ENCODE data around the gene ASTN2. TPM values are rescaled to one million over a fixed set of nuclear protein-coding genes. Genes with fewer than 3 reads are reported as not detected.
A peak's percentile ranks its signal among the peaks of the same experiment; 100 is the strongest.

The ASTN2 gene
- total RNA-seq, 1 experiment from 2014 or later = 1.8 TPM

DNA sequence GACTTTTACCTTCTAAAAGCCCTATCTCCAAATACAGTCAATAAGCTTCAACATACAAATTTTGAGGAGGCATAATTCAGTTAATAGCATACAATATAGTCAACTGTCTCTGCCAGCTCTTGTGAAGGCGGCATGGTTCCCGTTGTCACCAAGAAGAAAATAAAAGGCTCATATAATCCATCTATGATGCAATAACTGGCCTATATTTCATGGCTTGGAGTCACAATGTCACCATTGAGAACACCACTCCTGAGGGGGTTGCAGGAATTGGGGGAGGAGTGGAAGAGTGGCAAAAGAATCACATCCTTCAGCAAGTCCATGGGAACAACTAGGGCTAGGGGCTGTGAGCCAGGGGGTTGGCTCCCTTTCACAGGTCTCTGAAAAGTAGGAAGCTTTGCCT is 16.0 kb upstream of the ASTN2 start:
- no peak overlapping the region for H3K4me3 ChIP-seq
- H3K27ac ChIP-seq = no peak overlapping the region

DNA sequence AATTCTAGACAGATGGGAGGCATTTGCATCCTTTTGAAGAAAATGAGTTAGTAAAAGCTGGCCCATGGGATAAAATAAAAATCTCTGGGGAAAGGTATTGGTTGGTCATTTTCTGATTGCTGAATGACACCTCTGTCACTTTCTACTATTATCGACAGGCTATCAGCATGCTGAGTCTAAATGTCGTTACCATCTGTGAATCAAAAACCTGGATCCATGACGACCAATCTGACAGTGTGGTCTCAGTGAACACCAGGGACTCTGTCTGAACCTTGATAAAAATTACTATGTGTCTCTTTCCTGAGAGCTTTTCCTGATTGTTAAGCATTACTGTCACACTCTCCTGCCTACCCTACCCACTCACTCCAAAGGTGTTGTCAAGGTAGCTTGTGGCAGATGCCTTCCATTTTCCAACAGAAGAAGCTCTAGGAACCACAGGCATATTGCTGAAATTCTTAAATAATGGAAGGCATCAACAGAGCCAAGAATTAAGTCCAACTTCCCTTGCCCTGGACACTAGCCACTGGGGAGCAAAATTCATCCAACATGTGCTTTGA is 12.6 kb upstream of the ASTN2 start:
- no peak overlapping the region for H3K4me3 ChIP-seq
- no peaks in the 10 kb centered on the region for H3K9me3 ChIP-seq (replicated peaks)
- no peaks in the 10 kb centered on the region for H3K4me1 ChIP-seq (replicated peaks)
- H3K27me3 ChIP-seq (replicated peaks) = no peaks in the 10 kb centered on the region
- DNase-seq (ENCODE audit: low read depth in 1 of 2, low spot score in 2 of 2) = no peak
- no peaks in the 10 kb centered on the region for H3K36me3 ChIP-seq
- no peak overlapping the region for H3K27ac ChIP-seq

More for the DNA sequence above, 16.0 kb upstream of the ASTN2 start:
- H3K27me3 ChIP-seq (replicated peaks) = no peaks in the 10 kb centered on the region
- DNase-seq (ENCODE audit: low read depth in 1 of 2, low spot score in 2 of 2) = no peak
- no peaks in the 10 kb centered on the region for H3K36me3 ChIP-seq
- no peaks in the 10 kb centered on the region for H3K9me3 ChIP-seq (replicated peaks)
- H3K4me1 ChIP-seq (replicated peaks) = no peaks in the 10 kb centered on the region

DNA sequence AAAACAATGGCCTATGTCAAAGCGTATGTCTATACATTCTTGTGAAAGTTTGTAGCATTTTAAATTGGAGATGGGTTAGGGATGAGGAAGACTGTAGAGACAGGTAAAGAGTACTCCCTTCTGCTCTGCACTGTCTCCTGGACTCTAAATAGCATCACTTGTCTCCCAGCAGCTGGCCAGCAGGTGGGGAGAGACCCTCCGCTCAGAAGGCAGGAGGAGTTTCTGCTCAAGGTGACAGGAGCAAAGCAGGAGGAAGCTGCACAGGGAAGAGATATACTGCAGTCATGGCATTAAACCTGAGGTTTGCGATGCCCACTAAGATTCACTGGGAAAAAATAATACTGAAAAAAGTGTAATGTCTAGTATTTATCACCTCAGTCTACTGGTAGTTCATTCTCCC is 10.7 kb upstream of the ASTN2 start:
- Histone ChIP-seq H3K36me3 (no peaks in the 10 kb centered on the region), H3K9me3 (replicated peaks) (no peaks in the 10 kb centered on the region), H3K27ac (no peak overlapping the region), H3K4me1 (replicated peaks) (no peaks in the 10 kb centered on the region), H3K27me3 (replicated peaks) (no peaks in the 10 kb centered on the region), H3K4me3 (no peak overlapping the region)
- DNase-seq (ENCODE audit: low read depth in 1 of 2, low spot score in 2 of 2) = no peak

DNA sequence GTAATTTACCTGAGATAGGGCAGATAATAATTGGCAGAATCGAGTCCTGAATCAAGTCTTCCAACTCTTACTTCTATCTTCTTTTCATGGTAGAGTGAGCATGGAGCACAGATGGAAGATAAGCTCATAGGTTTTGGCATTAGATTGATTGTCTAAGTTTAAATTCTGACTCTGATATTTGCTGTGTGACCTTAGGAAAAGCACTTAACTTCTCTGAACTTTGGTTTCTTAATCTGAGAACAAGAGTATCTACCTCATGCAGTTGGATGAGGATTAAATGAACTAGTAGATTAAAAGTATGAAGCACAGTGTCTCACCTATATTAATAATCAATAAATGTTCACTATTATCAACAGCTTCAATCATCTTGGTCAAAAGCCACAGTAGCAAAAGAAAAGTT is 9.4 kb upstream of the ASTN2 start:
- Histone ChIP-seq H3K36me3 (no peaks in the 10 kb centered on the region), H3K4me3 (no peak overlapping the region), H3K27me3 (replicated peaks) (peaks cover 8% of the 10 kb centered on the region; the same call in 1 of the 2 replicates), H3K4me1 (replicated peaks) (no peaks in the 10 kb centered on the region), H3K27ac (no peak overlapping the region), H3K9me3 (replicated peaks) (no peaks in the 10 kb centered on the region)
- DNase-seq (ENCODE audit: low read depth in 1 of 2, low spot score in 2 of 2) = no peak

DNA sequence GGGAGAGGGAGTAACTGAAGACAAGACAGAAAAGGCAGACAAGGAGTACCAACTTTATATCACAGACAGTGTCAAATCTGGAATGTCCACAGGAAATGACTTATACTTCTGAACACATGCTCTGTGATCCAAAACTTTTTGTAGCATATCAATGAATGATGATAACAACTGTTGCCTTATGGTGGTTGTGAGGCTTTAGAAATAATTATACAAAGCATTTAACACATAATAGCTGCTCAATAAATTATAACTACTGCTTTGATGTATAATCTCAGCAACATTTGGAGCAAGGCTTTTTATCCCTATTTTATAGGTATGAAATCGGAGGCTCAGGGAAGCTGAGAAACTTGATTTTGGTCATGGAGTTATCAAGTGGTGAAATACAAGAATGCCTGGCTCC is 3.3 kb upstream of the ASTN2 start:
- no peak overlapping the region for H3K27ac ChIP-seq

DNA sequence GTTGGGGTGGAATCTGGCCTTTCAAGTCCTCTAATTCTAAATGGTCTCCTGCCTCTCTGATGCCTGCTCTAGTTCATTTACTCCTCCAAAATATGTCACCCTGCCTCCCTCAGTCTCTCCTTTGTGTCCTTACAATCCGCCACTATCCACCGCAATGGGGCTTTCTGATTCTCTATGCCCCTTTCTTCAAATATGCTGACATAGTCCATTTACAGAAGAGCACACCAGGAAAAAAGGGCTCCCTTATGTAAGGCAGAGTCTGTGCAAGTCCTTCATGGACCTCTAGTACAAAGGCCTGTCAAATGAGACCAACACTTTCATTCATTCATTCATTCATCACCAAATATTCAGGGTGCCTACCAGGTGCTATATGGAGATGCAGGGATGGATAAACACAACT is 2.0 kb upstream of the ASTN2 start:
- H3K9me3 ChIP-seq (replicated peaks) = no peaks in the 10 kb centered on the region; the same call in 1 of the 2 replicates
- no peak for DNase-seq (ENCODE audit: low read depth in 1 of 2, low spot score in 2 of 2)
- no peaks in the 10 kb centered on the region for H3K36me3 ChIP-seq
- peaks cover 14% of the 10 kb centered on the region for H3K4me1 ChIP-seq (replicated peaks)
- H3K27me3 ChIP-seq (replicated peaks) = peaks cover 40% of the 10 kb centered on the region
- no peak overlapping the region for H3K4me3 ChIP-seq
- H3K27ac ChIP-seq = no peak overlapping the region

More for the DNA sequence above, 3.3 kb upstream of the ASTN2 start:
- Histone ChIP-seq H3K4me1 (replicated peaks) (peaks cover 14% of the 10 kb centered on the region), H3K27me3 (replicated peaks) (peaks cover 38% of the 10 kb centered on the region), H3K9me3 (replicated peaks) (no peaks in the 10 kb centered on the region; the same call in 1 of the 2 replicates), H3K4me3 (no peak overlapping the region), H3K36me3 (no peaks in the 10 kb centered on the region)
- DNase-seq (ENCODE audit: low read depth in 1 of 2, low spot score in 2 of 2) = no peak

DNA sequence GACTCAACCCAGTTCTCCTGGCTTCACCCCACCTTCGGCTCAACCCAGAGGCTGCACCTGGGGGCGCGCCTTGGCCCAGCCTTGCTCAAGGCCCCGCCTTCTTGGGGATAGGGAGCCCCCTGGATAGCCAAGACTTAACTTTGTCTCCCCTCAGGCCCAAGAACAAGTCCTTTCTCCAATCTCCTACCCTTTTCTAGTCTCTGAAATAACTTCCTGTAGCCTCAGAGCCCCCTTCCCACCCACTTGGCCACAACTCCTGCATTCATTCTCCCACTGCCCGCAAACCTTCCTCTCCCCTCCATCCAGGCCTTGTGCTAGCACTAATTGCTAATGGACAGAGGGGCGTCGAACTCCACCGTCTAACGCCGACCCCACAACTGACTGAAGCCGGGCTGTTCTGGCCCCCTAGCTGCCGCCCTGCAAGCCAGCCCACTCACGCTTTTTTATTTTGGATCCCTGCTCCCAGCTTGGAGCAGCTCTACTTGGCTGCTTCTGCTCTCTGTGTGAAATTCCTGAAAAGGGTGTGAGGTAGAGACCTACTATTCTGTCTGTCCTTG is 579 bp upstream of the ASTN2 start:
- peaks cover 40% of the 10 kb centered on the region for H3K27me3 ChIP-seq (replicated peaks)
- no peaks in the 10 kb centered on the region; the same call in 1 of the 2 replicates for H3K9me3 ChIP-seq (replicated peaks)
- DNase-seq (ENCODE audit: low read depth in 1 of 2, low spot score in 2 of 2) = no peak
- H3K27ac ChIP-seq = no peak overlapping the region
- H3K4me1 ChIP-seq (replicated peaks) = peaks cover 14% of the 10 kb centered on the region
- no peak overlapping the region for H3K4me3 ChIP-seq
- H3K36me3 ChIP-seq = no peaks in the 10 kb centered on the region

DNA sequence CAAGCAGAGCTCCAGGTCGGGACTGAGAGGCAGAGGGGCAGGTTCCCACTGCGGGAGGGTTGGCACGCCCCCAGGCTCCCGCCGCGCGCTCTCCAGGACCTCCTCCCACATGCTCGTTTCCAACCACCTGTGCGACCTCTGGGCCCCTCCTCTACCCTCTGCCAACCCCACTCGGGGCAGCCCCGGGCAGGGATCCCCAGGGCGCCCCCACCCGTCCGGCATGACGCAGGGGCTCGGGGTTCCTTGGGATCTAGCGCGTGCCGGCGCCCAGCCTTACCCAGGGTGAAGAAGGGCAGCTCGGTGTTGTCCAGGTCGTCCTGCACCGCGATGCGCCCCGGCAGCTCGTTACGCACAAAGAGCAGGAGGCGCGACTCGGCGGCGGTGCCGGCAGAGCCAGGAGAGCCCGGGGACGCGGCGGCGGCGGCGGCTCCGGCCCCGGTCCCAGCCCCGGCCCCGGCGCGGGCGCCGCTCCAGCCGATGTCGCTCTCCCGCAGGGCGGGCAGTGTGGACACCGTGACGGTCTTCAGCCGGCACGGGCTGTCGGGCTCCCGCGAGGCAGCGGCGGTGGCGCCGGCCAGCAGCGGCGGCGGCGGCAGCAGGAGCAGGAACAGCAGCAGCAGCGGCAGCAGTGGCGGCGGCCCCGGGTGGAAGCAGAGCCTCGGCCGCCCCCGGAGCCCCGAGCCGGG is 494 bp downstream of the ASTN2 start:
- Histone ChIP-seq H3K27me3 (replicated peaks) (peaks cover 32% of the 10 kb centered on the region), H3K27ac (no peak overlapping the region), H3K4me1 (replicated peaks) (peaks cover 14% of the 10 kb centered on the region), H3K9me3 (replicated peaks) (no peaks in the 10 kb centered on the region; the same call in 1 of the 2 replicates), H3K36me3 (no peaks in the 10 kb centered on the region), H3K4me3 (peak overlapping the region; percentile 33)
- no peak for DNase-seq (ENCODE audit: low read depth in 1 of 2, low spot score in 2 of 2)

DNA sequence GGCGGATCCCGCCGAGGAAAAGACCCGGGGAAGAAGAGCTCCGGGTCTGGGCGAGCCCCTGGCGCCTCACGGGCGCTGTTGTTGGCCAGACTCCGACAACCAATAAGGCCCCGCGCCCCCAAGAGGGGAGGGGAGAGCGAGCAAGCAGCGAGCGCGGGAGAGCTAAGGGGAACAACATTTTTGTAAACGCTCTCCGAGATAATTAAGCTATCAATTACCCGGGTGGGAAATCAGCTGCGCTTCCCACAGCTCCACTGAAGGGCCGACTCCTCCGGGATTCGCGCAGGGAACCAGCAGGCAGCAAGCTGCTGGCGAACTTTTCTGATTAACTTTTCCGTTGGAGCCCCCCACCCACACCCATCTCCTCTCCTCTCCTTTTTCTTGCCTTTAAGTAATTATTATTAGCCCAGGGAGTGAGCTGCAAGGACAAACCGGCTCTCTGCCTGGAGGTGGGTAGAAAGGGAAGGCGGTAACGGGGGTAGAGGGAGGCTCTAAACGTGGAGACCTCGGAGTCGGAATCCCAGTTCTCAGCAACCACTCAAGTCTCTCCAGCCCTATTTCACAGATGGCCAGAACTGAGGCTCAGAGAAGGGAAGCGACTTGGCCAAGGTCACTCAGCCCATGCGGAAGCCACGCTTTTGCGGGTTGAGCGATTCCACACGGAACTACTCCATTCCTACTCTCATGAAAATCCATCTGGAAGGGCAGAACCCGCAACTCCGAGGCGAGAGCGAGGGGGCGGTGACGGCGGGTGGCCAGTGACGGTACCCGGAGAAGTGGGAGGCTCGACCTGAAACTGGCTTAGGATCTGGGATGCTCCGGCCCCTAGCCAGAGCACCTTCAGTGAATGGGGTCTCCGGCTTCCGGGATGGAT is 1.3 kb downstream of the ASTN2 start:
- Histone ChIP-seq H3K36me3 (no peaks in the 10 kb centered on the region), H3K27ac (no peak overlapping the region), H3K9me3 (replicated peaks) (no peaks in the 10 kb centered on the region; the same call in 1 of the 2 replicates), H3K4me3 (no peak overlapping the region), H3K4me1 (replicated peaks) (peaks cover 14% of the 10 kb centered on the region), H3K27me3 (replicated peaks) (peaks cover 32% of the 10 kb centered on the region)
- no peak for DNase-seq (ENCODE audit: low read depth in 1 of 2, low spot score in 2 of 2)

DNA sequence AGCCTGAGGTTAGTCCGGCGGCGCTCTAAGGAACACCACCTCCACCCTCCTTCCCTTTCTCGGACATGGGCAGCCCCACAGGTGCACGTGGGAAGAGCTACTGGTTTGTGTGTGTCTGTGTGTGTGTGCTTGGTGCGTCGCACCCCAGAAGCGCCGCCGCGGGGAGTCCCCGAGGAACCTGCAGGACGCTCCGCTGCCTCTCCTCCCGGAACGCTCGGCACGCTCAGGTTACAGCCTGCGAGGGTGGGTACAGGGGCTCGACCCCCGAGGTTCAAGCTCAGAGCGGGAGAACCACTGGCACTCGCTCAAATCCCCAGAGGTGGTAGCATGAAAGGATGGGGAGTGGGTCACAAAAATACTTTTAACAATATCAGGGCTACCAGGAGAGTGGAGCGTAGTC is 2.0 kb downstream of the ASTN2 start:
- H3K4me1 ChIP-seq (replicated peaks) = peaks cover 14% of the 10 kb centered on the region
- H3K4me3 ChIP-seq = no peak overlapping the region
- H3K27me3 ChIP-seq (replicated peaks) = peaks cover 32% of the 10 kb centered on the region
- no peak overlapping the region for H3K27ac ChIP-seq
- H3K36me3 ChIP-seq = no peaks in the 10 kb centered on the region
- no peak for DNase-seq (ENCODE audit: low read depth in 1 of 2, low spot score in 2 of 2)
- no peaks in the 10 kb centered on the region; the same call in 1 of the 2 replicates for H3K9me3 ChIP-seq (replicated peaks)

DNA sequence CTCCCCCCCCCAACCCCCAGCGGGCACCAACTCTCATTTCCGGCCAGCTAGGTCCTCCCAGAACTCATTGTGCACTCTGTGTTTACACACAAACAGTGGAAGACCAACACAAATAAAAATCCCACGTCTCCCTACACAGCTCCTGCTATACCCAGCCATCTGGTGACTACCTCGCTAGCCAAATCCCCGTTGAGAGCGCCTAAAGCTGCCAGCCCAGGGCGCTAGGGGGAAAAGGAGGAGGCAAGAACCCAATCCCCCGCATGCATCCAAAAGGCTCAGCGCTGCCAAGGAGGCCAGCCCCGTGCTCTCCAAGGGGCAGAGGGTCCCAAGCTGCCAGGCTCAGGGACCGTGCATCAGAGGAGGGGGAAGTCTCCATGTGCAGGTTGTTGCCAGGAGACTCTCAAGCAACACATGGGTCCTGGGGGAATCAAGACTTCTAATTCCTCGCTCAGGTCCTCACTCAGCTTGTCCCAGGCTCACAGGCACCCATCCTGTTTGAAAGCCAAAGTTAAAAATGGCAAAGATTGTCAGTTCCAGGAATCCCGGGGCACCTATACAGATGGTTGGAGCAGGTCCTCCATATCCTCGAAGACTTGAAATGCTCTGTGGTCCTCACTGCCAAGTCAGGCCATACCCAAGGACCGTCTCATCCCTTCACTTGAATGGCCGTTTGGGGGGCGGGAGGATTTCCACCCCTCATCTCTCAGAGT is 2.7 kb downstream of the ASTN2 start:
- Histone ChIP-seq H3K9me3 (replicated peaks) (no peaks in the 10 kb centered on the region; the same call in 1 of the 2 replicates), H3K27ac (no peak overlapping the region), H3K4me1 (replicated peaks) (peaks cover 14% of the 10 kb centered on the region), H3K4me3 (no peak overlapping the region), H3K36me3 (no peaks in the 10 kb centered on the region), H3K27me3 (replicated peaks) (peaks cover 32% of the 10 kb centered on the region)
- no peak for DNase-seq (ENCODE audit: low read depth in 1 of 2, low spot score in 2 of 2)

DNA sequence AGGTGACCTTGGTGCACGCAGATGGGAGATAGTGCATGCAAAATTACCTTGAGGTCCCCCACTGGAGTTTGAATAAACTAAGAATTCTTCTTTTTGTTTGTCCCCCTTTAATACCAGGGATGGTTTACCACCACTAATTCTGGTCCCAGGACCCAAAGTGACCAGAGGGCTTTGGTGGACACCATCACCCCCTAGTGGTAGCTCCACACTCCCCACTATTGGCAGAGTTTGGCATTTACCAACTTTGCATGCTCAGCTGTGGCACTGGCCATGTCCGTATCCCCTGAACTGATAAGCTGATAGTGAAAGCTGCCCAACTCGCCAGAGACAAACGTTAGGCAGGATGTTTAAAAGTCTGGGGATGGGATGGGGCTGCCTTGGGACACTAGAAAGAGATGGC is 3.3 kb downstream of the ASTN2 start:
- Histone ChIP-seq H3K4me1 (replicated peaks) (peaks cover 14% of the 10 kb centered on the region), H3K9me3 (replicated peaks) (no peaks in the 10 kb centered on the region; the same call in 1 of the 2 replicates), H3K27ac (no peak overlapping the region), H3K36me3 (no peaks in the 10 kb centered on the region), H3K27me3 (replicated peaks) (peaks cover 29% of the 10 kb centered on the region), H3K4me3 (no peak overlapping the region)
- DNase-seq (ENCODE audit: low read depth in 1 of 2, low spot score in 2 of 2) = peak; percentile 6 to 47

DNA sequence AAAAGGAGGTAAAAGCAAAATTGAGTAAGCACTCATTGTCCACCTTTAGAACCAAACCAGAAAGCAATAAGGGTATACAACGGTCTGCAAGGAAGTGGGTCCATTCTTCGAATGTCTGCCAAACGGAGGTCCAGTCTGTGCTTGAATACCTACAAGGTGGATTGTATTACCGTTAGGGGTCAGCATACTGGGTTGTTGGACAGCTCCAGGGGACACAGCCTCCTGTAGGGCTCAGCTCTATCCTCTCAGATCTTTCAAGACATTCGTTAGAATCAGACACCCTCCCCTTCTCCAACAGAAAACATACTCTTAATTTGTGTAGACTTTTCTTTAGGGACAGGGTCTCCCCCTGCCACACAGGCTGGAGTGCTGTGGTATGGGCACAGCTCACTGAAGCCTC is 5.5 kb downstream of the ASTN2 start:
- Histone ChIP-seq H3K27me3 (replicated peaks) (peaks cover 14% of the 10 kb centered on the region), H3K9me3 (replicated peaks) (no peaks in the 10 kb centered on the region; the same call in 1 of the 2 replicates), H3K4me1 (replicated peaks) (peaks cover 7% of the 10 kb centered on the region), H3K27ac (no peak overlapping the region), H3K36me3 (no peaks in the 10 kb centered on the region), H3K4me3 (no peak overlapping the region)
- DNase-seq (ENCODE audit: low read depth in 1 of 2, low spot score in 2 of 2) = no peak
